ENCODE results near the gene STK32C.

Gene STK32C

GRCh38 chr10:132178672-132179545 lies 128.8 kb downstream of the STK32C start:
- H3K4me1 ChIP-seq (ENCODE audit: insufficient read depth, low read length): peaks cover 6% of the 10 kb centered on the region; the same call in 1 of the 2 replicates
- H3K36me3 ChIP-seq (ENCODE audit: insufficient read depth, low read length): no peaks in the 10 kb centered on the region
- no peak overlapping the region for H3K9ac ChIP-seq (ENCODE audit: low read depth, low read length)
- H3K9me3 ChIP-seq (ENCODE audit: control insufficient read depth, insufficient read depth, low read length): no peaks in the 10 kb centered on the region

- H3K9ac ChIP-seq (ENCODE audit: low read depth, low read length): no peak overlapping the region
- peaks cover 6% of the 10 kb centered on the region; the same call in 1 of the 2 replicates for H3K4me1 ChIP-seq (ENCODE audit: insufficient read depth, low read length)
- H3K9me3 ChIP-seq (ENCODE audit: control insufficient read depth, insufficient read depth, low read length): no peaks in the 10 kb centered on the region
- H3K36me3 ChIP-seq (ENCODE audit: insufficient read depth, low read length): no peaks in the 10 kb centered on the region
Observed at GRCh38 chr10:132178046-132178445, 129.7 kb downstream of the STK32C start.

GRCh38 chr10:132176623-132177500 lies 130.9 kb downstream of the STK32C start:
- H3K9me3 ChIP-seq (ENCODE audit: control insufficient read depth, insufficient read depth, low read length): no peaks in the 10 kb centered on the region

GRCh38 chr10:132175907-132176581 lies 131.7 kb downstream of the STK32C start:
- H3K9ac ChIP-seq (ENCODE audit: low read depth, low read length): no peak overlapping the region; the same call in 1 of the 2 replicates

More at GRCh38 chr10:132176623-132177500, 130.9 kb downstream of the STK32C start:
- H3K9ac ChIP-seq (ENCODE audit: low read depth, low read length): no peak overlapping the region
- H3K36me3 ChIP-seq (ENCODE audit: insufficient read depth, low read length): no peaks in the 10 kb centered on the region
- H3K4me1 ChIP-seq (ENCODE audit: insufficient read depth, low read length): peaks cover 6% of the 10 kb centered on the region; the same call in 1 of the 2 replicates

GRCh38 chr10:132175408-132175807 lies 132.3 kb downstream of the STK32C start:
- no peak overlapping the region for H3K9ac ChIP-seq (ENCODE audit: low read depth, low read length)
- no peaks in the 10 kb centered on the region for H3K36me3 ChIP-seq (ENCODE audit: insufficient read depth, low read length)

More at GRCh38 chr10:132175907-132176581, 131.7 kb downstream of the STK32C start:
- no peaks in the 10 kb centered on the region for H3K36me3 ChIP-seq (ENCODE audit: insufficient read depth, low read length)
- peaks cover 6% of the 10 kb centered on the region; the same call in 1 of the 2 replicates for H3K4me1 ChIP-seq (ENCODE audit: insufficient read depth, low read length)
- no peaks in the 10 kb centered on the region for H3K9me3 ChIP-seq (ENCODE audit: control insufficient read depth, insufficient read depth, low read length)

DNA sequence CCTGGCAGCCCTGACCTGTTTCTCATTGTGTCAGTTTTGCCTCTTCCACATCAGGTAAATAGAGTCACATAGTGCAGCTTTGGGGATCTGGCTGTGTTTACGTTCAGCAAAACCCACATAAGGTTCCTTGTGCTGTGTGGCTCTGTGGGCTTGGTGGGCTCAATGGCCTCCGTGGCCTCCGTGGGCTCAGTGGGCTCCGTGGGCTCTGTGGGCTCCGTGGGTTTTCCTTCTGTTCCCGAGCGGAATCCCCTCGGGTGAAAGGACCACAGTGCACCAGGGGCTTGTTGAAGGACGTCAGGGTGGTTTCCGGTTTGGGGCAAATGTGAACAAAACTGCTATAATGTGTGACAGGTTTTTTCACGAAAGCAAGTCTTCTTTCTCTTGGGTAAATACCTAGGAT lies 133.5 kb downstream of the STK32C start:
- H3K9ac ChIP-seq (ENCODE audit: low read depth, low read length): no peak overlapping the region
- no peaks in the 10 kb centered on the region for H3K9me3 ChIP-seq (ENCODE audit: control insufficient read depth, insufficient read depth, low read length)
- H3K4me1 ChIP-seq (ENCODE audit: insufficient read depth, low read length): peaks cover 6% of the 10 kb centered on the region; the same call in 1 of the 2 replicates
- H3K36me3 ChIP-seq (ENCODE audit: insufficient read depth, low read length): no peaks in the 10 kb centered on the region

More at GRCh38 chr10:132175408-132175807, 132.3 kb downstream of the STK32C start:
- no peaks in the 10 kb centered on the region for H3K9me3 ChIP-seq (ENCODE audit: control insufficient read depth, insufficient read depth, low read length)
- H3K4me1 ChIP-seq (ENCODE audit: insufficient read depth, low read length): peaks cover 6% of the 10 kb centered on the region; the same call in 1 of the 2 replicates

DNA sequence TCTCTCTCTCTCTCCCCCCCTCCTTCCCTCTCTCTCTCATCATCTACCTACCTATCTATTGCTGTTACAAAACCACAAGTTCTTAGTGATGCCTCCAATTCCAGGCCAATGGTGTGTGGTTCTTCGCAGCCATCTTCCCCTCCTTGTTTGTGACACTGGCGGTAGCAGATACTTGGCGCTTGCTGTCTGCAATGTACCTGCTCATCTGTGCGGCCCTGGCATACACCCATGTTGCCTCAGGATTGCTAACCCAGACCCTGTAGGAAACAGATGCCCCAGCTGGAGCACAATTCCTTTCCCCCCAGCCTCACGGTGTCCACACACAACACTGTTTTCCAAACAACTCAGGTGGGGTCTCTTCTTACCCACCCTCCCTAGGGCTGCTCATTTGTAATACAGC lies 134.6 kb downstream of the STK32C start:
- Histone ChIP-seq H3K9ac (ENCODE audit: low read depth, low read length) (no peak overlapping the region), H3K36me3 (ENCODE audit: insufficient read depth, low read length) (no peaks in the 10 kb centered on the region), H3K4me1 (ENCODE audit: insufficient read depth, low read length) (peaks cover 6% of the 10 kb centered on the region; the same call in 1 of the 2 replicates), H3K9me3 (ENCODE audit: control insufficient read depth, insufficient read depth, low read length) (no peaks in the 10 kb centered on the region)

- Histone ChIP-seq H3K9ac (ENCODE audit: low read depth, low read length) (no peak overlapping the region), H3K9me3 (ENCODE audit: control insufficient read depth, insufficient read depth, low read length) (no peaks in the 10 kb centered on the region), H3K4me1 (ENCODE audit: insufficient read depth, low read length) (peaks cover 6% of the 10 kb centered on the region; the same call in 1 of the 2 replicates), H3K36me3 (ENCODE audit: insufficient read depth, low read length) (no peaks in the 10 kb centered on the region)
Observed at GRCh38 chr10:132172091-132173066, 135.4 kb downstream of the STK32C start.

DNA sequence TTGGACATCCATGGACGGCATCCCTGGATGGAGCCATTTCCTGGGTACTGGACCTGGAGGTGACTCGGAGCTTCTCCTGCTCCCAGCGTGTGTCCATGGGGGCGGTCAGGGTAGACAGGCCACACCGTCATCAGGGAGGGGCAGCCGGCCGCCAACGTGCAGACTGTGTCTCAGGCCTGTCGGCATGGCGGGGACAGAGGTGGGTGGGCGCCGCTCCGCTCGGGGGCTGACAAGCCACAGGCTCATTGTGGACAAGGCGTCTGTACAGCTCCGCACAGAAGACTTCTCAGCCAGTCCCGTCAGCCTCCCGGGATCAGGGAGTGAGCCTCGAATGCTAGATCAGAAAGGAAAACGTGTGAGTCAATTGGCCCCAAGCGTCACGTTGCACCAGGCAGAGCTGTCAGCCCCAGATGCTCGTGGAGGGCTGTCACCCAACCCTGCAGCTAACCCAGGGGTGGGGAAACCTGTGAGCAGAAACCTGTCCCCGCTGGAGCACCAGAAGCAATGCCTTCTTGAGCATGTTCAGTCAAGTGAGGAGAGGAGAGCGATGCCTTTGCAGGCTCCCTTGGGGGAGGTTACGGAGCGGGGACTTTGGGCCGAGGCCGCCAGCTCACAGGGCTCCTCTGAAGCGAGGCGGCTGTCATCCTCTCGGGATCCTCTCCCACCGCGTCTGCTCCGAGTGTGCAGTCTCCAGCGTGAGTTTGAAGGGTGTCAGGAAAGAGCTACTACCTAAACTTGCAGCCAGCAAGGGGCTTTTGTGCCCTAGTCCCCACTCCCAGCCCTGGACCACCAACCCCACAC lies 137.0 kb downstream of the STK32C start:
- no peak overlapping the region for H3K9ac ChIP-seq (ENCODE audit: low read depth, low read length)
- H3K4me1 ChIP-seq (ENCODE audit: insufficient read depth, low read length): no peaks in the 10 kb centered on the region
- H3K36me3 ChIP-seq (ENCODE audit: insufficient read depth, low read length): no peaks in the 10 kb centered on the region
- no peaks in the 10 kb centered on the region for H3K9me3 ChIP-seq (ENCODE audit: control insufficient read depth, insufficient read depth, low read length)

DNA sequence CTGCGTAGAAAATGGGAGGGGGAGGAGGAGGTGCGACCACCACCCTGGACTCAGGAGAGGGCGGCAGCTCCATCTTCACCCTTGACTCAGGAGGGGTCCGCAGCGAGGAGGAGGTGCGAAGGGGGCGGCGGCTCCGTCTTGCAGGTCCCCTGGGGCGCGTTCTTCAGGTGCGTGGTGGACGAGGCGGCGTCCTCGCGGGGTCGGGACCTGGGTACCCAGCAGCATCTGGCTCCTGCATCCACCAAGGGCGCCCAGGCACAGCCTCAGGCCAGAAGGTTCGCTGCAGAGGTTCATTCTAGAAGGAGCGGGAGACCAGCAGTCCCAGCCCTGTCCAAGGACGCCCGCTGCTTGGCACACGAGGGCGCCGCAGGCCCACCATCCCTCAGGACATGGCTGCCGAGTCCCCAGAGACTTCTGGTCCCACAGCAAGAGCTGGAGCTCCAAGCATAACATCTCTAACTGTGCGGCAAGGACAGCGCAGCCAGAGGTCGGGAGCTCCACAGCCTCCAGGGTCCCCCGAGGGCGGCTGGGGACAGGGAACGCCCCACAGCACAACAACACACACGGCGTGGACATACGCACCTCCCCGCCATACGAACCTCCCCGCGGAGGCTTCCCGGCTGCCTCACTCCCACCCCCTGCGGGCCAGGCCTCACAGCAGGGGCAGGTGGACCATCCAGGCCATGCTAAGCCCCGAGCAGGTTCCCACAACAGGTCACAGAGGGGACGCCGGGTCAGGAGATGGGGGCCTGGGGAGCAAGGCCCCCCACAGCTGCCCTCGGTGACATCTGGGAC lies 137.8 kb downstream of the STK32C start:
- Histone ChIP-seq H3K36me3 (ENCODE audit: insufficient read depth, low read length) (no peaks in the 10 kb centered on the region), H3K4me1 (ENCODE audit: insufficient read depth, low read length) (no peaks in the 10 kb centered on the region), H3K9me3 (ENCODE audit: control insufficient read depth, insufficient read depth, low read length) (no peaks in the 10 kb centered on the region), H3K9ac (ENCODE audit: low read depth, low read length) (no peak overlapping the region)

DNA sequence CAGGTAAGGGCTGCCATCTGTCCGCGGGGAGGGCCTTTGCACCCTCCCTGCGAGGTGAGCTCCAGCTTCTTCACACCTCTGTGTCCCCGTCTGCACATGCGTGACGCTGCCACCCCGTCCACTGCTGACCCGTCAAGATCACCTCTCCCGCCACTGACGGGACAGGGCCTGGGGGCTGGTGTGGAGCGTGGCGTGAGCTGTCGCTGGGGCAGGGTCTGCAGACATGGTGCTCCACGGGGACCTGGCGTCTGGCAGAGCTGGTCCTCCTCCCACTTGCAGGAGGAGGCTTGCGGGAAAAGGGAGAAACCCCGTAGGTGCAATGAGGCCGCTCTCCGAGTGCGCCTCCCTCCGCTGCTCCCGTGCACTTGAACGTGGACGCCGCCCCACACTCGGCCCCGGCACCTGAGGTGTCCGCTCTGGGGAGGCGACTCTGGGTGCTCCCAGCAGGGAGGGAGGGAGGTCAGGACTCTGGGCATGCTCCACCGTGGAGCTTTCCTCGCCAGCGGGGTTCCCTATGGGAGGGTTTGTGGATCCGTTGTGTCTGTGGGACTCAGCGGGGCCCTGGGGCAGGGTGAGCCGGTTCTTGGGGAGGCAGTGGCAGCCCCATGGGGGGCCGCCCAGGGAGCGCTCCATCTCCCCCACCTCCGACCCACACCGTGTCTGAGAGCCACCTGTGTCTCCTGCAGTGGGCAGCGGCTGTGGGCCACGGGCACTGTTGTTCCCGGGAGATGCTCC lies 138.6 kb downstream of the STK32C start:
- no peaks in the 10 kb centered on the region; the same call in 1 of the 2 replicates for H3K4me1 ChIP-seq (ENCODE audit: insufficient read depth, low read length)
- no peak overlapping the region for H3K9ac ChIP-seq (ENCODE audit: low read depth, low read length)

More for the DNA sequence above, 138.6 kb downstream of the STK32C start:
- Histone ChIP-seq H3K9me3 (ENCODE audit: control insufficient read depth, insufficient read depth, low read length) (no peaks in the 10 kb centered on the region), H3K36me3 (ENCODE audit: insufficient read depth, low read length) (no peaks in the 10 kb centered on the region)

All from ES-I3 (cell line).